ENCODE data around the gene F7.
"Not testable (repeated sequence)": the region's sequence is repeated elsewhere in the genome, so short reads cannot be mapped to it uniquely, and the experiment has no call there.

F7 gene
- long read RNA-seq, donor 1 = 0 reads
- long read RNA-seq, donor 2 = 0 reads
- long read RNA-seq, donor 3 = 0 reads
- long read RNA-seq, donor 4 = 0 reads
- long read RNA-seq, donor 5, partial matches to known transcripts = 6 of 6 reads
- long read RNA-seq, donor 5, other reads (novel, unspliced or antisense) = 0 of 6 reads
- long read RNA-seq, donor 6 = 0 reads
- long read RNA-seq, donor 7 = 0 reads
- long read RNA-seq, donor 8, partial matches to known transcripts = 0 of 2 reads
- long read RNA-seq, donor 8, other reads (novel, unspliced or antisense) = 0 of 2 reads

DNA sequence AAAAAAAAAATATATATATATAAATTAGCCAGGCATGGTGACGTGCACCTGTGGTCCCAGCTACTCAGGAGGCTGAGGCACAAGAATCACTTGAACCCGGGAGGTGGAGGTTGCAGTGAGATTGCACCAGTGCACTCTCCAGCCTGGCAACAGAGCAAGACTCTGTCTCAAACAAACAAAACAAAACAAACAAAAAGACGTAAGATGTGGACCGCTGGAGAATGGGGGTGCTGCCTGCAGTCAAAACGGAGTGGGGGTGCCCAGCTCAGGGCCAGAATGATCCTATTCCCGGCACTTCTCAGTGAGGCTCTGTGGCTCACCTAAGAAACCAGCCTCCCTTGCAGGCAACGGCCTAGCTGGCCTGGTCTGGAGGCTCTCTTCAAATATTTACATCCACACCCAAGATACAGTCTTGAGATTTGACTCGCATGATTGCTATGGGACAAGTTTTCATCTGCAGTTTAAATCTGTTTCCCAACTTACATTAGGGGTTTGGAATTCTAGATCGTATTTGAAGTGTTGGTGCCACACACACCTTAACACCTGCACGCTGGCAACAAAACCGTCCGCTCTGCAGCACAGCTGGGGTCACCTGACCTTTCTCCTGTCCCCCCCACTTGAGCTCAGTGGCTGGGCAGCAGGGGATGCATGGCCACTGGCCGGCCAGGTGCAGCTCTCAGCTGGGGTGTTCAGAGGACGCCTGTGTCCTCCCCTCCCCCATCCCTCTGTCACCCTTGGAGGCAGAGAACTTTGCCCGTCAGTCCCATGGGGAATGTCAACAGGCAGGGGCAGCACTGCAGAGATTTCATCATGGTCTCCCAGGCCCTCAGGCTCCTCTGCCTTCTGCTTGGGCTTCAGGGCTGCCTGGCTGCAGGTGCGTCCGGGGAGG, at the start of gene F7:
Gene F7, plus strand, starts transcription at position 760 of the 889 bp plus-strand sequence. Its CDS starts 51 bp downstream, at position 811.
- DNase-seq = peak; percentile 28

DNA sequence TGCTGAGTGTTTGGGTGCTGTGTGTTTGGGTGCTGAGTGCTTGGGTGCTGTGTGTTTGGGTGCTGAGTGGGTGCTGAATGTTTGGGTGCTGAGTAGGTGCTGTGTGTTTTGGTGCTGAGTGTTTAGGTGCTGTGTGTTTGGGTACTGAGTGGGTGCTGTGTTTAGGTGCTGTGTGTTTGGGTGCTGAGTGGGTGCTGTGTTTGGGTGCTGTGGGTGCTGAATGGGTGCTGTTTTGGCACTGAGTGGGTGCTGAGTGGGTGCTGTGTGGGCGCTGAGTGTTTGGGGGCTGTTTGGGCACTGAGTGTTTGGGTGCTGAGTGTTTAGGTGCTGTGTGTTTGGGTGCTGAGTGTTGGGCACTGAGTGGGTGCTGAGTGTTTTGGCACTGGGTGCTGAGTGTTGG, 48.5 kb upstream of the F7 start:
- no peak for DNase-seq

DNA sequence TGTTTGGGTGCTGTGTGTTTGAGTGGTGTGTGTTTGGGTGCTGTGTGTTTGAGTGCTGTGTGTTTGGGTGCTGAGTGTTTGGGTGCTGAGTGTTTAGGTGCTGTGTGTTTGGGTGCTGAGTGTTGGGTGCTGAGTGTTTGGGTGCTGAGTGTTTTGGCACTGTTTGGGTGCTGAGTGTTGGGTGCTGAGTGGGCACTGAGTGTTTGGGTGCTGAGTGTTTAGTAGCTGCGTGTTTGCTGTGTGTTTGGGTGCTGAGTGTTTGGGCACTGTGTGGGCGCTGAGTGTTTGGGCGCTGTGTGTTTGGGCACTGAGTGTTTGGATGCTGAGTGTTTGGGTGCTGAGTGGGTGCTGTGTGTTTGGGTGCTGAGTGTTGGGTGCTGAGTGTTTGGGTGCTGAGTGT, 48.0 kb upstream of the F7 start:
- not testable (repeated sequence) for DNase-seq

DNA sequence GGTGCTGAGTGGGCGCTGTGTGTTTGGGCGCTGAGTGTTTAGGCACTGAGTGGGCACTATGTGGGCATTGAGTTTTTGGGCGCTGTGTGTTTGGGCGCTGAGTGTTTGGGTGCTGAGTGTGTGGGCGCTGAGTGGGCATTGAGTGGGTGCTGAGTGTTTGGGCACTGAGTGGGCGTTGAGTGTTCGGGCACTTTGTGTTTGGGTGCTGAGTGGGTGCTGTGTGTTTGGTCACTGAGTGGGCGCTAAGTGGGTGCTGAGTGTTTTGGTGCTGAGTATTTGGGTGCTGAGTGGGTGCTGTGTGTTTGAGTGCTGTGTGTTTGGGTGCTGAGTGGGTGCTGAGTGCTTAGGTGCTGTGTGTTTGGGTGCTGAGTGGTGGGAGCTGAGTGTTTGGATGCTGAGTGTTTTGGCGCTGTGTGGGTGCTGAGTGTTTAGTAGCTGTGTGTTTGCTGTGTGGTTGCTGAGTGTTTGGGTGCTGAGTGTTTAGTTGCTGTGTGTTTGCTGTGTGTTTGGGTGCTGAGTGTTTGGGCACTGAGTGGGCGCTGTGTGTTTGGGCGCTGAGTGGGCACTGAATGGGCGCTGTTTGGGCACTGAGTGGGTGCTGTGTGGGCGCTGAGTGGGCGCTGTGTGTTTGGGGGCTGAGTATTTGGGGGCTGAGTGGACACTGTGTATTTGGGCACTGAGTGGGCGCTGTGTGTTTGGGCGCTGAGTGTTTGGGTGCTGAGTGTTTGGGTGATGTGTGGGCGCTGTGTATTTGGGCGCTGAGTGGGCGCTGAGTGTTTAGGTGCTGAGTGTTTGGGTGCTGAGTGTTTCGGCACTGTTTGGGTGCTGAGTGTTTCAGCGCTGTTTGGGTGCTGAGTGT, 47.2 kb upstream of the F7 start:
- no peak for DNase-seq

DNA sequence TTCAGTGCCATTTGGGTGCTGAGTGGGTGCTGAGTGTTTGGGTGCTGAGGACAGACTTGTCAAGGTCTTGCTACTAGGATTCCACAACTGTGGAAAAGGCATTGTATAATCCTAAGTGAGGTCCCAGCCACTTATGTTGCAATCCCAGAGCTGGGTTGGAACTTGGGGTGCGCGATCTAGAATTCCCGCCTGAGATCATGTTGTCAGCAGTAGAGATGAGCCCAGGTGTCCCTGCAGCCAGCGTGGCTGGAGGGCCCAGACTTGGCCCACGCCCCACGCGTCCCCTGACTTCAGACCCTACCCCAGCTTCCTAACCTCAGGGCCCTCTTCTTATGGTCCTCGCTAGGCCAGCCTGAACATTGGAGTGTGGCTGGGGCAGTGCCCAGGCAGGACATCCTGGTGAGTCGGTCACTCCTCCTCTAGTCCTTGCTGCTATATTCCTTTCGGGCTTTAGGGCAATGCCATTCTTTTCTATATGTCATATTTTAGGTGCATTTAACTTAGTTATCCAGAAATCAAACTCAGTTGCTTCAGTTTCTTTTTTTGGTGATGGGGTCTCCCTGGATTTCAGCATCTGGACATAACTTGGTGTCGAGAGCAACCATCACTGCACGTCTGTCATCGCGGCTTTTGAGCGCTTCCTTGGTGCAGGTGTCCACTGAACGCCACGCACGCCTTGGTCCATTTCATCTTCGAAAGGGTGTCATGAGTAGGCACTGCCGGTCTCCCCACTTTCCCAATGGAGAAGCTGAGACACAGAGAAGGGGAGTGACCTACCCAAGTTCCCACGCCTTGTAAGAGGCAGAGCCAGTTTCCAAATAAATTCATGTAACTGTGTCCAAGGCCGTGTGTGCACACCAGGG, 46.4 kb upstream of the F7 start:
- DNase-seq = no peak

DNA sequence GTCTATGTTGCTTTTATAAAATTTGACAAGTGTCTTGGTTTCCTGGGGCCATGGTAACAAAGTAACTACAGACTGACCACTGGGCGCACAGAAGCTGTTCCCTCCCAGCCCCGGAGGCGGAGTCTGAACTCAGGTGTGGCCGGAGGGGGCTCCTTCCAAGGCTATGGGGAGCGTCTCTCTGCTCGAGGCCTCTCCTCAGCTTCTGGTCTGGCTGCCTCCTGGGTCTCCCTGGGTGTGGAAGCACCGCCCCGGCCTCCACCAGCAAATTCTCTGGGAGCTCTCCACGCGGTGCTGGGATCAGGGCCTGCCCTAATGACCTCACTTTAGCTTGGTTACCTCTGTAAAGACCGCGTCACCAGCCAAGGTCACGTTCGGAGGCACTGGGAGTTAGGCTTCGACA, 45.7 kb upstream of the F7 start:
- no peak for DNase-seq

DNA sequence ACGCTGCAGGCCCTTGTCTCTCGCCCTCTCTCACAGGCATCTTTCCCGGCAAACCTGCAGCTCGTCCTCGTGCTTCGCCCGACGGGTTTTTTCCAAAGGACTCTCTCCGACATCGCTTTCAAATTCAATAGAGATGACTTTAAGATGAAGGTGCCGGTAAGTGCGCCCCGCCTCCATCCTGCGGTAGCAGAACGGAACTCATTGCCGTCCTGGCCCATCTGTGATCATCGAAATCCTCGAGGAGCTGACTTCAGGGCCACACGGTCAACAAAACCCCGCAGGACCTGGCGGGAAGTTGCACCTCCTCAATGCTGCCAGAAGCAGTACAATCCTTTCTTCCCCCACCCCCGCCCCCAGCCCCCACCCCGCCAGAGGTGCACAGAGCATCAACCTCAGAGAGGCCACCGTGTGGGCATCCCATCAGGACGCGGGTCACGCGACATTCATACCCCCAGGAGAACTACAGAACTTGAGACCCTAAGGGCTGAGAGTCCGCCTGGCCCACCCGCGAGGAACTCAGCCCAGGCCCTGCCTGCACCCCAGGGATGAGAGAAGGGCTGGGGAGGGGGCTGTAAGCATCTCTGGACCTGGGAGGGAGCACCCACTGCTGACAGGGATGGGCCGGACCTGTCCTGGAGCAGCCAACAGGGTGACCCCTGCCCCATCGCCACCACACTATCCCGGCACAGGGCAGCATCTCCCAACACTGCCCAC, 44.9 kb upstream of the F7 start:
- DNase-seq = no peak

DNA sequence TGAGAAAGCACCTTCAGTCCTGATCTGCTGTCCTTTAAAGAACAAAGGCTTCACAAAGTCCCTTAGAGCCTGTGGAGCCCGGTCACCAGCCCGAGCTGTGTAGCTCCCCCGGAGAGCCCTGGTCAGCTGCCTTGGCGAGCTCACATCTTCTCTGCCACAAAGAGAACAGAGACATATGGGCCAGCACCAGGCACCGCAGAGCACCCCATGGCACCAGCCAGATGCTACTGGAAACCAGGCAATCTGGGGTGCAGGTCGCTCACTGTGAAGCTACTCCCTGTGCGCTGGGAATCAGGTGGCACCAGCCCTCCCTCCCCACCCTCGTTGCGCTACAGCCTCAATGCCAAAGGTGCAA, 44.3 kb upstream of the F7 start:
- DNase-seq = no peak

DNA sequence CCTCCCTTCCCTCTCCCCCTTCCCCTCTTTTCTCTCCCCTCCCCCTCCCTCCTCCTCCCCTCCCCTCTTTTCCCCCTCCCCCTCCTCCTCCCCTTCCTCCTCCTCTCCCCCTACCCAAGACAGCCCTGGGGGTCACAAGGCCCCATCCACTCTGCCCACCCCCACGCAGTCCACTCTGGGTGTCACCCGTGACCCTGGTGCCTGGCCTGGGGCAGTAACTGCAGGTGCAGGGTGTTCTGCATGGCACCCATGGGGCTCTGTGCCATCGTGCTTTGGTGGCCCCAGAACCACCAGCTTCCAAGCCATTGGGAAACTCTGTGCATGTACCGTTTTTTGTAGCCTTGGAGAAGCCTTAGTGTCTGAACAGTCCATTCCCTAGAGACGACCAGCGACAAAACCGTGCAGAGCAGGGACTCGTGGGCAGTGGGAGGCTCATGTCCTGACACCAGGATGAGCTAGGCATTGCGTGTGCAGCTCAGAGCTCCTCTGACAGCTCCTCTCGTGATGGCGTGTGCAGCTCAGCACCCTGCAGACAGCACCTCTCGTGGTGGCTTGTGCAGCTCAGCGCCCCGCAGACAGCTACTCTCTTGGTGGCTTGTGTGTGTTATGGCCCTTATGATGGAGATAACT, 43.7 kb upstream of the F7 start:
- no peak for DNase-seq

DNA sequence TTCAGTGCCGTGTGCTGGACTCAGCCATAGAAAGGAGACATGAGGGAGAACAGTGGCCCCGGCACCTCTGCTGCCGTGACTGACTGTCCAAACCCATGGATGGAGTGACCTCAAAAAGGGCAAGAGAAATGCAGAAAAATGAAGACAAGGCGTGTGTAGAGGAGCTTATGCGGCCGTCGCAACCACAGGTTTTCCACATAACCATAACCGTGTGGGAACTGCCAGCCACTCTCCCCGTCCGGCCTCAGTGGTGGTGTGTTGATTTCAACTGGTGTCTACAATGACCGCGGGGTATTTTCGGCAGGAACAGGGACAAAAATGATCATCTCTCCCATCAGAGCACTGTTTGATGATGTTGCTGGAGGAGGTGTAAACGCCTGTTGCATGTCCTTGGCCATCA, 42.9 kb upstream of the F7 start:
- DNase-seq = no peak

DNA sequence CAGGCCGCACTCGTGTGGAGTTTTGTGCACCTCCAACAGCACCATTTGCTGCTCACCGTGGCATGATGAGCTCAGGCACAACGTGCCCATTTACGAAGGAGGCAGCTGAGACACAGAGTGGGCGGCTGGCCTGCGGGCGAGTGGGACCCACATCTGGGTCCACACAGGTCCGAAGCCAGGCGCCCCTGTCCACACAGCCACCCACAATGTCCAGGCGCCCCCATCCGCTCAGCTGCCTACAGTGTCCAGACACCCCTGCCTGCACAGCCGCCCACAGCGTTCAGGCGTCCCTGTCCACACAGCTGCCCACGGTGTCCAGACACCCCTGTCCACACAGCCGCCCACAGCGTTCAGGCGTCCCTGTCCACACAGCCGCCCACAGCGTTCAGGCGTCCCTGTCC, 42.5 kb upstream of the F7 start:
- DNase-seq = no peak

DNA sequence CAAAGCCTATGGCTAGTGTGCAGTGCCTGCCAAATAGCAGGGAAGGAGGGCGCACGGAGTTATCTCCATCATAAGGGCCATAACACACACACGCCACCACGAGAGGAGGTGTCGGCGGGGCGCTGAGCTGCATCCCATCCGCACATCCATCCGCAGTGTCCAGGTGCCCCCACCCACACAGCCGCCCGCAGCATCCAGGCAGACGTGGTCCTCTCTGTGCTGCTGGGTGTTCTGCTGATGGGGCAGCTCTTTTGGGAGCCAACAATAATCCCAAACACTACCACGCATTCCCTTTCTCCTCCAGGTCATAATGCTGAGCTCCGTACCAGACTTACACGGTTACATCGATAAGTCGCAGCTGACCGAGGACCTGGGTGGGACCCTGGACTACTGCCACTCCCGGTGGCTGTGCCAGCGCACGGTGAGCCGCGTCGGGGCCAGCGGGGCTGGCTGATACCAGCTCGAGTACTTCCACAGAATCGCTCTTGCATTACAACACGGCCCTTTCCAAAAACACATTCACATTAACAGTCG, 41.5 kb upstream of the F7 start:
- DNase-seq = no peak

DNA sequence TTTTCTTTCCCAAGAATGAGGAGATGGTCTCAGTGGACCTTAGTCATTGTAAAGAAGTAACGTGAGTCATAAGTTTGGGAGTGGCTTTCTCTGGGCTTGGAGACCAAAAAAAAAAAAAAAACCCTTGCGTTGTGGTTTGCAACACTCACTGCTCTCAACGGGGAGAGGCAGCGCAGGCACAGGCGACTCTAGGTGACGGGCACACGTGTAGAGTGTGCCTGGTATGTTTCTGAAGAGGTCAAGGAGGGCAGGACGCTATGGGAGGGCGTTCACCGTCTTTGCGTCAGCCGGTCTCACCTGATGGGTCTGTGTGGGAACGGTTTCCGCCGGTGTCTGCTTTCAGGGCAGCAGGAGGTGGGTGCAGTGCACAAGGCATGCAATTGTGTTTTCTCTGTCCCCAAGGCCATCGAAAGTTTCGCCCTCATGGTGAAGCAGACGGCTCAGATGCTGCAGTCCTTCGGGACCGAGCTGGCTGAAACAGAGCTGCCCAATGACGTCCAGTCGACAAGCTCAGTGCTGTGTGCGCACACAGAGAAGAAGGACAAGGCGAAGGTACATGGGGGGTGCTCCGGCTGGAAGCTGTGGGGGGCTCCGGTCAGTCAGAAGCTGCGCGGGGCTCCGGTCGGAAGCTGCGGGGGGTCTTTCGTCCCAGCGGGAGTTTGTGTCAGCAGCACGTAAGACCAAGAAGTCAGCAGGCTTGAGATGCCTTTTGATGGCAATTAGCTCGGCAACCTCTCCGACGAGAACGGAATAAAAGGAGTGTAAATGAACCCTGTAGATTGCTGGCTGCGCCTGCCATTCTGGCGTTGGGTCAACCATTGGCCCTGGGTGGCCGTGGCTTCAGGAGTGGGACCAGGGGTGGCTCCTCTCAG, 40.8 kb upstream of the F7 start:
- DNase-seq = no peak

DNA sequence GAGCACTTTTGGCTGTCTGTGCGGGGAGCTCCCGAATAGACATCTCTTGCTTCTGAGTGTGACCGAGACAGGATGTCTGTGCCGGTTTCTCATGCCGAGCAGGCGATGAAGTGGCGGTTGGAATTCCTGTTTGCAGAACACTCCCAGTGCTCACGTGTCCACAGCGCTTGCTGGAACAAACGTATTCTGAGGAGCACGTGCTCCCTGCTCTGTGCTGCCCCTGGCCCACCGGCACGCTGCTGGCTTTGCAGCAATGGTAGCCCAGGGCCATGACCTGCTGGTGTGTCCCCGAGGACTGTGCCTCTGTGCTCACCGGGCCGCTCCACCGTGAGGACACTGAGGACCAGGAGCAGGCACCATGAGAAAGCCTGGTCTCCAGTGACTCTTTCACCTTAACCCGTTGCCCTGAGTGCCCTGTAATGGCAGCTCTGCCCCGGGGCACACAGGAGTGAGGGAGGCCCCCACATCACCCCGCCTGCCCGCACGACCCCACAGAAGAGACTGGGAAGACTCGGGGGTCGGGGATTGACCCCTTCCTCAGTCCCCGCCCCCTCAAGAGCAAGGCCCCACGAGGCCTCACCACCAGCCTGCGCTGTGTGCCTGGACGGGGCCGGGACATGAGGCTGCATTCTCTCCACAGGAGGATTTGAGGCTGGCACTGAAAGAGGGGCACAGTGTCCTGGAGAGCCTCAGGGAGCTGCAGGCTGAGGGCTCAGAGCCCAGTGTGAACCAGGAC, 40.0 kb upstream of the F7 start:
- no peak for DNase-seq

DNA sequence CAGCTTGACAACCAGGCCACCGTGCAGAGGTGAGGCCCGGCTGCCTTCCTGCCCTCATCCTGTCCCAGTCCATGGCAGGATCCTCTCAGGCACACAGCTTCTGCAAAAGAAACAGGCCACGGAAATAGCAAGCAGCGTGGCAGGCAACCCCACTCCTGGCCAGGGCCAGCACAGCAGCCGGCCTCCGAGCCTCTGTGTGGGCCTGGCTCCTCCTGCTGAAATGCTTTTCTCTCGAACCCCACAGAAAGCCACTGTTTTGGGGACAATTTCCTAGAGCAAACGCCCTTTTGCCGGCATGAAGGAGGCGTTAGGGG, 39.5 kb upstream of the F7 start:
- no peak for DNase-seq

DNA sequence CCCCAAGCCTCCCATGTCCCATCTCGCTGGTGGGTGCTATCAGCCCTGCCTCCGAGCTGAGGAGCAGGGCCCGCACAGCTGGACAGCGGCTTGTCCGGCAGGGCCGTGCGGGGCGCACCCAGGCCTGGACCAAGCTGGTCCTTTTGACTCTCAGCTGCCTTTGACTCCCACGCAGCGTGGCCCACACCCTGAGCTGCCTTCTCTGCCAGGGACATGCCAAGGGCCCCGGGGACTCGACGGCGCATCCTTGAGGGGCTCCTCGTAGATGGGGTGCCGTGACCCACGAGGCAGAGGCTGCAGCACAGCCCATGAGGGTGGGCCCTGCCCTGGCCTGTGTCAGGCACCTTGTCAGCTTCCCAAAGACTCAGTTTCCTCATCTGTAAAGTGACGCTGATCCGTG, 38.8 kb upstream of the F7 start:
- DNase-seq = no peak

DNA sequence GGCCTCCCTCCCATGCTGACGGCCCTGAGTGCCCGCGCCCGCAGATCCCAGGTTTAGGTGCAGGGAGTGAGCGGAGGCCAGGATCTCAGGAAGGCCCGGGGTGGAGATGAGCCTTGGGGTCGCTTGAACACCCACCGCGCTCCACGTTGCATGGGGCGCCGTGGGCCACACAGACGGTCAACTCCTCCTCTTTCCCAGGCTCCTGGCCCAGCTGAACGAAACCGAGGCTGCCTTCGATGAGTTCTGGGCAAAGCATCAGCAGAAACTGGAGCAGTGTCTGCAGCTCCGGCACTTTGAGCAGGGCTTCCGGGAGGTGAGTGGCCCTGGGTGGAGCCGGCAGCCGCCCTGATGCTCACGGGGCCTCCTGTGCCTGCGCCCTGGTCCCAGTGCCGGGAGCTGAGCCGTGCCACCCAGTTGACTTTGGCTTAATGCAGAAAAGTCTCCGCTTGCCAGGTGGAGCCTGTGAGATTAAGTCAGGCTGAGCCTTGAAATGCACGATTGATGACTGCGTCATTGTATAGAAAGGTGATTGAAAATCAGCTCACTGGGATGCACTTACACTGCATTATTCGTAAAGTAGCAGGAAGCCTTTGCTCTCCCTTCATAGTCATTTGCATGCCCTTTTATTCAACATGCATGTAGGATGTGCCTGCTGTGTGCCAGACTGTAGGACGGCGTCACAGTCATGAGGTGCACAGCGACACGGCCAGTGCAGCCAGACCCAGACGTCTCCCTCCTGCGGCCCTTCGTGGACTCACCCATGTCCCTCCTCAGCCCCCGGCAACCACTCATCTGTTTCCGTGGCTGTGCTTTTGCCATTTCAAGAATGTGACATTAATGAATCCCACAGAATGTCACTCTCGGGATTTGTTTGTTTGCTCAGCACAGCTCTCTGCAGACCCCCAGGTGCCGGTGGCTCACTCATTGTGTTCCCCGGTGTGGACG, 35.5 kb upstream of the F7 start:
- no peak for DNase-seq

DNA sequence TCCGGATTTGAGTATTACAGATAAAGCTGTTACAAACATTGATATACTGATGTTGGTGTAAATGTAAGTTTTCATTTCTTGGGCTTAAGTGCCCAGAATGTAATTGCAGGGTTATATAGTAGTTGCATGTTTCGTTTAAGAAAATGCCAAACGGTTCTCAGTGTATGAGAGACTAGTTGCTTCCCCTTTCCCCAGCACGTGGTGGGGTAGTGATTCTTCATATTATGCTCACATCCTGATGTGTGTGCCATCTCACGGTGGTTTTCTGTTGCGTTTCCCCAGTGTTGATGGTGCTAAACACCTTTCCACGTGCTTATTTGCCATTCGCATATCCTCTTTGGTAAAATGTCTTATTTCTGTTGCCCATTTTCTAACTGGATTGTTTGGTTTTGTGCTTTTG, 34.7 kb upstream of the F7 start:
- no peak for DNase-seq

All from right kidney (tissue), 9 donors.